Gastrocnemius medialis (tissue), 4 donors: ENCODE results near the gene AGTRAP.

ENCODE experiments used
- CTCF ChIP-seq, 5 experiments: fragments of 450-650 bp in 3 of 5; fragments of 200-600 bp in 2 of 5; sonication (generic) in 2 of 5; IDR thresholded peaks in 4 of 5; conservative IDR thresholded peaks in 1 of 5; 1 replicate in 4 of 5; 2 replicates in 1 of 5; pipeline ENCODE4 v1.5.1; 2016 to 2019; ENCODE audit warnings: antibody characterized with exemption in 5 of 5, mild to moderate bottlenecking in 3 of 5, moderate library complexity in 3 of 5
- POLR2A ChIP-seq, 2 donors: fragments of 450-650 bp; IDR thresholded peaks; one replicate each; pipeline ENCODE4 v1.6.1; 2017; ENCODE audit warnings: antibody characterized with exemption in 2 of 2, mild to moderate bottlenecking in 2 of 2, moderate library complexity in 2 of 2

- no peak for TF ChIP-seq POLR2A (IDR thresholded peaks at IDR 0.05)
- TF ChIP-seq CTCF (IDR thresholded peaks at IDR 0.05 in 4 of 5, conservative IDR thresholded peaks at IDR 0.05 in 1 of 5), result no peak
These were observed 26.1 kb downstream of the AGTRAP start, which contains the start of gene C1orf167 for GRCh38 chr1:11761988-11762406.
